Breast epithelium (tissue), 3 donors: Measurements from ENCODE around the gene BSX.

Experiments
- CTCF ChIP-seq, 3 donors: fragments of 450-650 bp; IDR thresholded peaks; one replicate each; pipeline ENCODE4 v1.5.1; 2016 to 2017; ENCODE audit warnings: antibody characterized with exemption in 3 of 3, mild to moderate bottlenecking in 3 of 3, moderate library complexity in 3 of 3
- POLR2A ChIP-seq: fragments of 450-650 bp; IDR thresholded peaks from one replicate; pipeline ENCODE4 v1.6.1; 2016; ENCODE audit warnings: antibody characterized with exemption, mild to moderate bottlenecking, moderate library complexity
- POLR2AphosphoS5 ChIP-seq, 3 donors: sonication (generic); formaldehyde crosslinking; IDR thresholded peaks; one replicate each; pipeline ENCODE4 v1.6.1; 2017; ENCODE audit warnings: antibody characterized with exemption in 3 of 3

- TF ChIP-seq CTCF (IDR thresholded peaks at IDR 0.05) (no peak), POLR2A (no peak), POLR2AphosphoS5 (IDR thresholded peaks at IDR 0.05) (no peak)
These were observed 2.0 kb upstream of the BSX start for GRCh38 chr11:122983438-122984185.
